ENCODE measurements around the gene PLCD3. TPM values are rescaled to one million over a fixed set of nuclear protein-coding genes. Genes with fewer than 3 reads are reported as not detected.

PLCD3 gene
- total and polyA plus RNA-seq, 2 of the 13 experiments (the other 11 are each of a cell fraction or from before 2014, with no cell fraction given): 11.3 to 39.1 TPM

- TF ChIP-seq BRCA1 (CRISPR knock-in tag; IDR thresholded peaks at IDR 0.05) (no peak), HDAC2 (CRISPR knock-in tag; IDR thresholded peaks at IDR 0.05) (peak; percentile 43), ZNF772 (CRISPR knock-in tag; IDR thresholded peaks at IDR 0.05) (peak; percentile 77), ZNF225 (CRISPR knock-in tag; IDR thresholded peaks at IDR 0.05) (peak; percentile 78; the same call in 1 of the 2 replicates), ZNF652 (CRISPR knock-in tag; IDR thresholded peaks at IDR 0.05; ENCODE audit: borderline replicate concordance, low read depth) (no peak), ARID5B (CRISPR knock-in tag; IDR thresholded peaks at IDR 0.05) (peak; percentile 69), ELF1 (CRISPR knock-in tag; IDR thresholded peaks at IDR 0.05) (peak; percentile 61), ELF3 (CRISPR knock-in tag; IDR thresholded peaks at IDR 0.05) (peak; percentile 72), ZBED4 (CRISPR knock-in tag; IDR thresholded peaks at IDR 0.05; ENCODE audit: borderline replicate concordance) (peak; percentile 59; the same call in 1 of the 2 replicates), ZBTB10 (CRISPR knock-in tag; IDR thresholded peaks at IDR 0.05; ENCODE audit: borderline replicate concordance) (peak; percentile 98; the same call in 1 of the 2 replicates), TOPORS (CRISPR knock-in tag; IDR thresholded peaks at IDR 0.05) (no peak), ZNF724P (CRISPR knock-in tag; IDR thresholded peaks at IDR 0.05; ENCODE audit: borderline replicate concordance) (no peak), SIN3A (IDR thresholded peaks at IDR 0.05; ENCODE audit: borderline replicate concordance, low read depth, low read length) (no peak), HOXA5 (CRISPR knock-in tag; IDR thresholded peaks at IDR 0.05) (no peak), WIZ (CRISPR knock-in tag; IDR thresholded peaks at IDR 0.05) (no peak), ZNF451 (CRISPR knock-in tag; IDR thresholded peaks at IDR 0.05) (peak; percentile 92), ZNF572 (CRISPR knock-in tag; IDR thresholded peaks at IDR 0.05) (peak; percentile 74; the same call in 1 of the 2 replicates)
Measured at GRCh38 chr17:45123930-45124796, 8.2 kb downstream of the PLCD3 start (continued).
